PFSK-1 (cell line): ENCODE results near the gene ARFGAP2.

Experiments
- FOXP2 ChIP-seq: optimal IDR thresholded peaks from 2 replicates; pipeline ENCODE3; 2011; ENCODE audit warnings: borderline replicate concordance, control low read depth, inconsistent platforms; ENCODE audit not compliant: insufficient read depth; ENCODE audit errors: extremely low read length, extremely low read depth
- POLR2AphosphoS5 ChIP-seq: IDR thresholded peaks from 2 replicates; pipeline ENCODE4 v1.6.1; 2012; ENCODE audit warnings: low read depth, mild to moderate bottlenecking, control low read depth, low read length, moderate library complexity
- REST ChIP-seq, 2 experiments: IDR thresholded peaks; 2 replicates each; pipeline versions ENCODE4 v1.6.1 to v1.8.0; 2011 to 2012; ENCODE audit warnings: low read depth in 2 of 2, low read length in 2 of 2, control low read depth in 1 of 2, inconsistent platforms in 1 of 2, mild to moderate bottlenecking in 1 of 2, moderate library complexity in 1 of 2; ENCODE audit not compliant: insufficient read depth in 1 of 2
- SIN3A ChIP-seq: IDR thresholded peaks from 2 replicates; pipeline ENCODE4 v1.6.1; 2012; ENCODE audit warnings: mild to moderate bottlenecking, low read length, moderate library complexity, borderline replicate concordance; ENCODE audit not compliant: insufficient read depth
- TAF1 ChIP-seq: IDR thresholded peaks from 2 replicates; pipeline ENCODE4 v1.6.1; 2012; ENCODE audit warnings: low read length, control low read depth, borderline replicate concordance; ENCODE audit not compliant: insufficient read depth

ARFGAP2 gene

GRCh38 chr11:47136327-47136726, 40.4 kb downstream of the ARFGAP2 start:
- TF ChIP-seq FOXP2, result no peak
- no peak for TF ChIP-seq POLR2AphosphoS5
- TF ChIP-seq REST (IDR thresholded peaks at IDR 0.05; ENCODE audit: insufficient read depth in 1 of 2, low read depth in 2 of 2, low read length in 2 of 2), result no peak
- no peak for TF ChIP-seq SIN3A
- TF ChIP-seq TAF1, result no peak

GRCh38 chr11:47132981-47133380, 43.7 kb downstream of the ARFGAP2 start:
- TF ChIP-seq SIN3A, result no peak
- no peak for TF ChIP-seq REST (IDR thresholded peaks at IDR 0.05; ENCODE audit: insufficient read depth in 1 of 2, low read depth in 2 of 2, low read length in 2 of 2)
- TF ChIP-seq POLR2AphosphoS5, result no peak
- no peak for TF ChIP-seq FOXP2
- TF ChIP-seq TAF1, result no peak

GRCh38 chr11:47132490-47132889, 44.2 kb downstream of the ARFGAP2 start:
- TF ChIP-seq POLR2AphosphoS5 (no peak), FOXP2 (no peak), SIN3A (no peak), TAF1 (no peak), REST (IDR thresholded peaks at IDR 0.05; ENCODE audit: insufficient read depth in 1 of 2, low read depth in 2 of 2, low read length in 2 of 2) (no peak)

- TF ChIP-seq SIN3A (no peak), TAF1 (no peak), REST (IDR thresholded peaks at IDR 0.05; ENCODE audit: insufficient read depth in 1 of 2, low read depth in 2 of 2, low read length in 2 of 2) (no peak), FOXP2 (no peak), POLR2AphosphoS5 (no peak)
These were observed 45.5 kb downstream of the ARFGAP2 start for GRCh38 chr11:47131136-47131535.

GRCh38 chr11:47130543-47130942, 46.1 kb downstream of the ARFGAP2 start:
- TF ChIP-seq REST (IDR thresholded peaks at IDR 0.05; ENCODE audit: insufficient read depth in 1 of 2, low read depth in 2 of 2, low read length in 2 of 2), result no peak
- no peak for TF ChIP-seq SIN3A
- TF ChIP-seq TAF1, result no peak
- no peak for TF ChIP-seq POLR2AphosphoS5
- TF ChIP-seq FOXP2, result no peak
